HG03139 (cell line): Measurements from ENCODE around the gene TXNL4B.
"Not testable (repeated sequence)": the region's sequence is repeated elsewhere in the genome, so short reads cannot be mapped to it uniquely, and the experiment has no call there.

Source experiments
- ATAC-seq: cut with Tn5 transposase; IDR thresholded peaks from one replicate; pipeline ENCODE4 v1.9.1; 2021; ENCODE audit not compliant: unreplicated experiment

Gene TXNL4B

GRCh38 chr16:72076991-72077706 lies 16.3 kb downstream of the TXNL4B start:
- ATAC-seq, result not testable (repeated sequence)

- not testable (repeated sequence) for ATAC-seq
Observed at GRCh38 chr16:72075067-72075466, 18.4 kb downstream of the TXNL4B start.

GRCh38 chr16:72073560-72074230 lies 19.7 kb downstream of the TXNL4B start:
- ATAC-seq, result no peak

- ATAC-seq, result no peak
Observed at GRCh38 chr16:72072514-72073342, 20.7 kb downstream of the TXNL4B start.

GRCh38 chr16:72068930-72069329 lies 24.5 kb downstream of the TXNL4B start:
- ATAC-seq, result no peak

- ATAC-seq, result no peak
Observed at GRCh38 chr16:72066747-72067146, 26.7 kb downstream of the TXNL4B start.

GRCh38 chr16:72064361-72064894 lies 29.0 kb downstream of the TXNL4B start:
- no peak for ATAC-seq

- ATAC-seq, result no peak
Observed at GRCh38 chr16:72061564-72061963, 31.9 kb downstream of the TXNL4B start.

- no peak for ATAC-seq
Observed at GRCh38 chr16:72060405-72060804, 33.0 kb downstream of the TXNL4B start.

GRCh38 chr16:72059060-72059459 lies 34.4 kb downstream of the TXNL4B start:
- ATAC-seq, result not testable (repeated sequence)

GRCh38 chr16:72057313-72057712 lies 36.1 kb downstream of the TXNL4B start:
- not testable (repeated sequence) for ATAC-seq

GRCh38 chr16:72055911-72056310 lies 37.5 kb downstream of the TXNL4B start:
- no peak for ATAC-seq

- ATAC-seq, result not testable (repeated sequence)
Observed at GRCh38 chr16:72054254-72054847, 39.1 kb downstream of the TXNL4B start, which contains the start of gene HP. TSS of gene HP (plus strand) at chr16:72054505. CDS start at chr16:72054653, 148 bp downstream.

GRCh38 chr16:72051818-72052217 lies 41.6 kb downstream of the TXNL4B start:
- no peak for ATAC-seq

- no peak for ATAC-seq
Observed at GRCh38 chr16:72050769-72051464, 42.5 kb downstream of the TXNL4B start.

- no peak for ATAC-seq
Observed at GRCh38 chr16:72049110-72049509, 44.3 kb downstream of the TXNL4B start.

- no peak for ATAC-seq
Observed at GRCh38 chr16:72044825-72045359, 48.5 kb downstream of the TXNL4B start.

- ATAC-seq, result no peak
Observed at GRCh38 chr16:72044296-72044695, 49.1 kb downstream of the TXNL4B start.

GRCh38 chr16:72043539-72043938 lies 49.9 kb downstream of the TXNL4B start:
- ATAC-seq, result no peak

GRCh38 chr16:72043058-72043457 lies 50.4 kb downstream of the TXNL4B start:
- ATAC-seq, result no peak
